H1 (cell line): Measurements from ENCODE around the gene GPER1. TPM values are rescaled to one million over a fixed set of nuclear protein-coding genes. Genes with fewer than 3 reads are reported as not detected.

ENCODE experiments used
- CHD1 ChIP-seq: IDR thresholded peaks from 2 replicates; pipeline ENCODE4 v1.6.1; 2012; ENCODE audit warnings: low read depth, low read length, improper control_type of control experiment
- JUN ChIP-seq: IDR thresholded peaks from 2 replicates; pipeline ENCODE4 v1.6.1; 2011; ENCODE audit warnings: low read depth, mild to moderate bottlenecking, improper control_type of control experiment, low read length
- TCF12 ChIP-seq: IDR thresholded peaks from 2 replicates; pipeline ENCODE4 v1.6.1; 2011; ENCODE audit warnings: low read depth, mild to moderate bottlenecking, low read length
- polyA plus RNA-seq, 7 experiments: library from polyadenylated mRNA; depleted of rRNA in 3 of 7; stranded (reverse) in 5 of 7; unstranded in 2 of 7; fragments of >200 nt in 5 of 7; fragments of 200-250 nt in 2 of 7; gene quantifications; 1 replicate in 5 of 7; 2 replicates in 1 of 7; 4 replicates in 1 of 7; pipeline versions ENCODE4 v1.2.1 to v1.2.3, GENCODE V29; 2011 to 2013; ENCODE audit warnings: missing spikeins in 2 of 7, mixed read lengths in 2 of 7
- total RNA-seq: library from RNA; stranded (reverse); fragmentation: NEBNext Ultra II Directional; extraction: Animal tissue kit (Norgen Biotek cat#: 25700); gene quantifications from 2 replicates; pipeline ENCODE4 v1.2.1, GENCODE V29; 2021

The GPER1 gene
- total and polyA plus RNA-seq, 2 of the 8 experiments (the other 6 are each of a cell fraction or from before 2014, with no cell fraction given): 0.24 to 0.47 TPM

DNA sequence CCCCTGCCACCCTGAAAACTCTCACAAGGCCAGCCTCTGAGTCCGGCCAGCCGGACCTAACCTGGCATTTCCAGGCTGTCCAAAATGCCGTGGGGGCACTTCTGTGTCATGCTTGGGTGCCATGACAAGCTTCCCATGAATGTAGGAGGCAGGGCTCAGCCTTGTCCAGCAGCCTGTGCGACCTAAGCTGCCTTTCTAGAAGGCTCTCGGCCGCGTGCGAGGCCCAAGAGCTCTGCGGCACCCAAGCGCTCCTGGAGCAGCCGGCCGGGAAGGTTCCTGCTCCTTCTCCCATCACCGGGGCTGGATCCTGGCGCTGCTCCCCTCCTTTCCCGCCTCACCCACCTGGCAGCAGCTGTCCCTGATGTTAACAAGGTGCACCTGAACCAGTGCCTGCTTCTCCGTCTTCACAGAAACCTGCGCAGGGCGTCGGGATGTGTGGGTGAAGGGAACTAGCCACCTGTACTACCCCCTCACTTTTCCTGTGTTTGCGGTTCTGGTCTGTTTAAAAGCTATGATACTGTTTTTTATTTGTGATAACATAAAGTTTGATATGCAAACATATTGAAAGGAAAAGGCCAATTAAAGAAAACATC, 6.1 kb downstream of the GPER1 start (continued):
- TF ChIP-seq TCF12 (no peak), JUN (no peak), CHD1 (no peak)
